Fibroblast of skin of right biceps (primary cell): ENCODE measurements around the gene KCNK16.

ENCODE experiments used
- DNase-seq: peaks from one replicate; pipeline ENCODE4 v3.0.0-alpha.2; 2013

The KCNK16 gene

DNA sequence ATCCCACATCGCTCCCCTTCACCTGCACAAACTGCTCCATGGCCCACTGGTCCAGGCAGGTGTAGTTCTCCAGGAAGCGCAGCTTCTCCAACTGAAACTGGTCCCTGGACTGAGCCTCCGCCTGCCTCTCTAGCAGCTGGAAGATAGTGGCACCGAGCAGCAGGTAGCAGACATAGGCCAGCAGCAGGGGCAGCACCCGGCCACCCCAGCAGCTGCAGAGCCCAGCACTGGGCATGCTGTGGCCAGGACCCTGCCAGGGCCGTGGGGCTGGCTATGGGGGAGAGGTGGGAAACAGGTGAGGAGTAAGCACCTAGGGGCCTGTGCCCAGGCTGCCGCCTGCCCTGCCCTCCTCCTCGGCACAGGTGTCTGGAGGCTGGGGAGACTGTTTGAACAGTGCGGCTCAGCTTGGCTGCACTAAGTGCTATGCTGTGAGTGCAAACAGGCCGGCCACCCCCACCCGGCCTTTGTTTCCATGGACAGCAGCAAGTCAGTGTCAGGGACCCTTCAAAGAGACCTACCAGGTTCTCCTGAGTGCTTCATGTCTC lies at the start of gene KCNK16:
KCNK16 (minus strand) TSS at position 397 of the 545 bp plus-strand sequence; CDS start at position 235, 162 bp downstream.
- no peak for DNase-seq

DNA sequence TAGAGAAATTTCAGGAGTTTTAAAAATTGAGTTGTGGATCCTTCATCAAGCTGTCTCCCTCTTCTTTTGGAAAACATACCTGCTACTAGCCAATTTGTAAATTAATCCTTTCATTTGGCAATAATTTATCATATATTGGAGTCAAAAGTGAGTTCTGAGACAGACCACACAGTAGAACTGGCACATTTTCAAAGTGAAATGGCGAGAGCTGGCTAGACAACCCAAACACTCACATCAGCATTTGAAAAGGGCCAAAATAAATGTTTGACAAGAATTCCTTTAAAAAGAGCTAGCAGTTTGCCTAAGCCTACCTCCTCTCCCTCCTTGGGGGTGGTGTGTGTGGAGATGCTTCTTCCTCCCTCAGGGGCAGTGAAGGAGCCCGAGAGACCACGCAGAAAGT lies 47.9 kb upstream of the KCNK16 start:
- no peak for DNase-seq

GRCh38 chr6:39369987-39370386 lies 47.5 kb upstream of the KCNK16 start:
- DNase-seq, result no peak

DNA sequence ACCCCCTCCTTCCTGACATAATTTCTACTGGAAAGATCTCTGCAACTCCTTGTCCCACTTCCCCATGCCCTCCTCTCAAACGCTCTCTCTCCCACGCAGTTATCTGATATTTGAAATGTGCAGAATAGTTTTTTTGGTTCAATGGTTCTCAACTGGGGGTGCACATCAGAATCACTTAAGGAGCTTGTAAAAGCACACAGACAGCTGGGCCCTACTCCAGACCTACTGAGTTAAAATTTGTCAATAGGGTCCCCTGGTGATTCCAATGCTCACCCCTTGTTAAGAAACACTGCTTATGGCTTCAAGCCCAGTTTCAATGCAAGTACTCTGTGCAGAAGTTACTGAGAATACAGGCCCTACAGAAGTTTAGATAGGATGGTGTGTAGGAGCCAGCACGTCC lies 45.2 kb upstream of the KCNK16 start:
- no peak for DNase-seq

GRCh38 chr6:39366931-39367618 lies 44.6 kb upstream of the KCNK16 start:
- DNase-seq, result peak; percentile 30

GRCh38 chr6:39365281-39366074 lies 43.0 kb upstream of the KCNK16 start:
- DNase-seq, result peak; percentile 82

DNA sequence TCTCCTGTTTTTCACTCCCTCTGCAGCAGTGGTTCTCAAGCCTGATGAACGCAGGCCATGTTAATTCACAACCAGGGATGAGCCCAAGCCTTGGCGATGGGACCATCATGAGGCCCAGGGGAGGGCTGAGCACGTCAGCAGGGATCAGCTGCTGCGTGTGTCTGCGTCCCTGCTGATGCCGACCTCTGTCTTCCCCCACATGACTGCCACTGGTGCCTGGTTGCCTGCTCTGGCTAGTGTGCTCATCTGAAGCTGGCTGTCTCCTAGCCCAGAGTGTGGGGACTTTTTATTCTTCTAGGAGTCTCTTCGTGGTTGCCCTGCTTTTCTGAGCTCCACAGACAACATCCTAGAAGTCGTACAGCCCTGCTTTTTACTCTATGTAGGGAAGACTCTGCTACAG lies 40.8 kb upstream of the KCNK16 start:
- DNase-seq, result no peak

DNA sequence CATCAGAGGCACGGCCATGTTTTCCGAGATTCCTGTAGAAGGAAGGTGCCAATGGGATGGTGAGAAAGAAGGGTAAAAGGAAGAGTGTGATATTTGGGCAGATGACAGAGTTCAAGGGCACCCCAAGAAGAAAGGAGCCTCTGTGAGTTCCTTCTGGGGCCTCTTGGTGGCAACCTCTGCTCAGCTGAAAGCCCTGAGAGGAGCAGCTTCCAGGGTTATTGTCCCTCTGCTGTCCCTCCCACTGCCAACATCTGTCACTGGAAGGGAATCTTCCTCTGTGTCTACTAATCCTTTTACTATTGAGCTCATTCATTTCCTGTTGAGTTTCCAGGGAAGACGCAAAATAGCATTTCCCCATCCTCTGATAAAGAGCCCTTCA lies 40.0 kb upstream of the KCNK16 start:
- peak; percentile 63 for DNase-seq

DNA sequence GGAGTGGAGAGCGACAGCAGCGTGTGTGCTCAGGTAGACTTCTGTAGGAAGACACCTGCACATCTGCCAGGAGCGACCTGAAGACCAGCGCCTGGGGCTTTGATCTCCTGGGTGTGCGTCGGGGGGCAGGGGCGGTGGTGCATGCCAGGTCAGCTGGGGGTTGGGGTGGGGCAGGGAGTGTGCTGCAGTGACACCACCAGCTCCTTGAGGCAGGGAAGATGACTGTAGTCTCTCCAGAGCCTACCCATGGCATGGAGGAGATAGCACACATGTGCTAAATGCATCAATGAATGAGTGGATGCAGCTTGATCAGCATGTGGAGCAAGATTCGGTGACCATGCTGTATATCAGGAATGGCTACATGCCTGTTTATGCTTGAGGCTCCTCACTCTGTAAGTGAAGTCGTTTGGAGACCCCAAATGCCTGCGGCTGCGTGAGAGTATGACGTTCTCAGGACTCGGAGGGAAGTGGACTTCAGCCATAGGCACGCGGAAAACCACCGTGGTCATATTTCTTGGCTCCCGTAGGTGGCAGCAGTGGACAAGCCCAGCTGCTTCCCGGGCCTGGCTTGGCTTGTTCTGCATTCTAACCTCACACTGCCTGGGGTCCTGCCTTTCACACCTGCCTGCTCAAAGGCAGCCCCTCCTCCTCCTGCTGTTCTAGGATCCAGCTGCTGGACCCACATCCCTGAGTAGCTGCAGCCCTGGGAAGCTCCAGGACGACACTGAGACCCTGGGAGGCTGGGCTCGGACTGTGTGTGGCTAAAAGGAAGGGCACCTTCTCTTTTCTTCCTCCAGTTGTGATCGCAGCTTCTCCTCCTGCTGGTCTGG lies 39.4 kb upstream of the KCNK16 start:
- DNase-seq, result peak; percentile 64

DNA sequence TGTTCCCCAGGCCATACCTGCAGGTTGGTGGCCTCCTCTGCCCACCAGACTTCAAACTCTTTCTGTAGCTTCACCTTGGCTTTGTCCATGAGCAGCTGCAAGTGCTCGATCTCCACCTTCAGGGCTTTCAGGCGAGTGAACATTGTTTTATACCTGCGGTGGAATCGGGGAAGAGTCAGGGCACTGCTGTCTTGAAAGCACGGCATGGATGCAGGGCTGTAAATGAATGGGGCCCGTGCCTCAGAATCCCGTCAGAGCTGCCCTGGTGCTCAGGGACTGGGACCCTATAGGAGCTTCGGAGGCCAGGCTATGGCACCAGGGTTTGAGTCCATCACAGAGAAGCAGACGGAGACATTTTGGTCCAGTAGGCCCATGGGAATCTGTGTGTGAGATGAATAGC lies 37.9 kb upstream of the KCNK16 start:
- no peak for DNase-seq

DNA sequence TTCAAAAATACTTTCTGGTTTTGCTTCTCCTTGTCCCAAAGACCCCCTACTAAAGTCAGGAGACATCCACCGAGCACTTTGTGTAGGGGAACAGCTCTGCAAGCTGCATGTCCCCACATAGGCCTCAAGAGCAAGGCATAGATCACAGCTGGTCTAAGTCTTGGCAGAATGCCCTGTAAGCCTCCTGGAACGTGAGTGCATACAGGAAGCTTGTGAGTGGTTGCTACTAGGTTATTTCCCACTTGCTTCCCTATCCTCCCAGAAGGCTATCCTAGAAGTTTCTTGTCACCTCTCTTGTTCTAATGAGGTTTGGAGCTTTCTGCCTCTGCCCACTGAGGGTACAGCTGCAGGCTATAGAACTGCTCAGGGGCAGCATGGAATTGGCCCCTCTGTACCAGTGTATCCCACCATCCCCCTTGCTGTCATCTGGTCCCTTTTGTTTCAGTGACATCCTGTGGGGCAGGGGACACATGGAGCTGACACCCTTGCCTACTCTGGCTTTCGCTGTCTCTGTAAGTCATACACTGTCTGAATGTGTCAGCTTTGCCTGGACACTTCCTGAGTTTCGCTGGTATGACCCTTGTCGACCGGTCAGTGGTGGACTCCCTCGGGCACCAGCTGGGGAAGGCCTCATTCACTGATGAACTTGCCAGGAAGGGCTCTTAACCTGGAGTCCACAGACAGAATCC lies 35.6 kb upstream of the KCNK16 start:
- peak; percentile 59 for DNase-seq

DNA sequence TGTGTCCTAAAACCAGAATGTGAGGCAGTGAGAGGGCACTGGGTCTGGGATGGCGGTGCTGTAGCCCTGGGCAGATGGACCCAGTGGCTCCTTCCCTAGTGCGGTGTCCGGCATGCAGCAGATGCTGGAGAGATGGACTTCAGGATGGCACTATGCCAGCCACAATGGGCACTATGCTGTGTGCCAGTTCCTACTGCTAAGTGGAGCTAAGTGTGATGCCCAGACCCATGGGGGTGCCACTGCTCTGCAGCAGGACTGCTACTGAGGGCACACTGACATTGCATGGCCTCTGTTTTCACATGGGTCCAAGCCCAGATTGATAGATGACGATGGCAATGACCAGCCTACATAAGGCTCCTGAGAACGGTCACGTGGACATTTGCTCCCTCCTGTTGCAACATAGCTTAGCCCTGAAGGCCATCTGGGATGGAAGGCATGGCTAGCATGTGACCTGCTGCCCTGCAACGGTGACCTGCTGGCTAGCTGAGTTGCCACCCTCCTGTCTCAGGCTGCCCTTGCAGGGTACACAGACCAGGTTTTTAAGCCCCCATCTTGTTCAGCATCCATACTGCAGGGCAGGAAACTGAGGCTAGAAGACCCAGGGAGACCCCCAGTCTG lies 31.3 kb upstream of the KCNK16 start:
- DNase-seq, result no peak

DNA sequence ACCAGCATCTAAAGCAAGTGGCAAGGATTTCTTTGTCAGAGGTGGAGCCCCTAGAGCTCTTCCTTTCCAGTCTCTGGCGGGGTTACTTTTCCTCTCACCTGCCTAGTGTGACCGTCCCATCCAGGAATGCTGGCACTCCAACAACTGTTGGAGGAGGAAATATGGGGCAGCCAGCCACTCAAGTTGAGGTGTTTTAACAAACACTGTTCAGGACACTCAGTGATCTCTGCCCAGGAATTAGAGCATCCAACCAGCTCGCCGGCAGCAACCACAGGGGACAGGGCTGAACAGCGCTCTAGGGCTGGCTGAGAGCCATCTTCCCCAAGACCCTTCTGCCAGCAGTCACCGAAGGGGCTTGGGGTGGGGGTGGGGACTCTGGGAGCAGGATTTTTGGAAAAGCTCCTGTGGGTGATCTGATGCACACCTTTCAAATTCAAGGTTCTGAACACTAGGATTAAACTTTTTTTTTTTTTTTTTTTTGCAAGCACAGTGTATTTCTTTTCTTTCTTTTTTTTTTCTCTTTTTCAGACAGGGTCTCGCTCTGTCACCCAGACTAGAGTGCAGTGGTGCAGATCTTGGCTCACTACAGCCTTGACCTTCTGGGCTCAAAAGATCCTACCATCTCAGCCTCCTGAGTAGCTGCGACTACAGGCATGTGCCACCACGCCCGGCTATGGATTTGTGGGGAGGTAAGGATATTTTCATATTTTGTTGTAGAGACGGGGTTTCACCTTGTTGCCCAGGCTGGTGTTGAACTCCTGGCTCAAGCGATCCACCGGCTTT lies 28.4 kb upstream of the KCNK16 start:
- no peak for DNase-seq

GRCh38 chr6:39348740-39349139 lies 26.2 kb upstream of the KCNK16 start:
- no peak for DNase-seq

DNA sequence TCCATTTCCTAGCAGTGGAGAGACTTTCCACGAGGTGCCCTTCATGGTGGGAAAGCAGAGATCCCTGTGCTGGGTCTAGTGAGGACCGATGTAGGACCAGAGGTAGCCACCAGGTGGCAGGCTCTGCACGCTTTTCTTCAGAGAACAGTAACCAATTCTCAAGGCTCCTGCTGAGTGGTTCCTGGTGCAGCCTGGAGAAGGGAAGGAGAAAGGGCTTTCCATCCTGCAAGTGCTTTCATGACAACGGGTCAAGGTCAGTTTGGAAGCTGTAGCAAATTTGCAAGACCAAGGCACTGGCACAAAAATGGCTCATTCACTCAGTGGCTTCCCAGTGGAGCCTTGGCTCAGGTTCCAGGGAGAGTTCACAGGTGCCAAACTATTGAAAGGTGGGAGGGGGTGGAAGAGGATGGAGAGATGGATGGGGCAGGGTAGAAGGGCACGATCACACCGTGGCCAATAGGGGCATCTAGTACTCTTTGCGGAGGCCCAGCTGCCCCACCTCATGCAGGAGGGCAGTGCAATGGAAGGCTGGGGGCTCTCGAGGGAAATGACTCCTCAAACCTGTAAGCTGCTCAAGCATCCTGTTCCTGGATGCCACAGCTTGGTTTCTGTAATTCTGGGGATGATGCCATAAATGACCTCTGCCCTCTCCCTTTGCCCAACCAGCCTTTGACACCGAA lies 25.5 kb upstream of the KCNK16 start:
- peak; percentile 47 for DNase-seq

- DNase-seq, result no peak
Observed at GRCh38 chr6:39347206-39347605, 24.7 kb upstream of the KCNK16 start.

DNA sequence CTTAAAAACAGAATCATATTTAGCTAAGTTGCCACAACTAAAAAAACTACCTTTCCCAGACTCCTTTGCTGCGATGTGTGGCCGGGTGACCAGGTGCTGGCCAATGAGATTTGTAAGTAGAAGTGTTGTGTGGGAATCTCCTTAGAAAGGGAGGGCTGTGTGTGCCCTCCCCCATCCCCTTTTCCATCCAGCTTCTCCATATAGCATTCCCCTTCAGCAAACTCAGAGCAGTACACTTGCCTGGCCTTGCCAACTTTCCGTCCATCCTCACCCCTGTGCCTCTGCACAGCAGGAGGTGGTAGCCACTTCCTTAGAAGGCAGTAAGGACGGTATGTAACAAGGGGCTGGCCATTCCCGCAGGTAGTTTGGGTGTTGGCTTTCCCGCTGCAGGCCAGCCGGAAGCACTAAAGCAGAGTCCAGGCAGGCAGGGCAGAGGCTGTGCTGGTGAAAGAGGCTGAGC lies 22.3 kb upstream of the KCNK16 start:
- DNase-seq, result no peak

GRCh38 chr6:39343396-39343870 lies 20.9 kb upstream of the KCNK16 start:
- DNase-seq, result no peak

- DNase-seq, result no peak
Observed at GRCh38 chr6:39342692-39343395, 20.3 kb upstream of the KCNK16 start.

- DNase-seq, result no peak
Observed at GRCh38 chr6:39341937-39342336, 19.4 kb upstream of the KCNK16 start.
